Urothelium cell line (cell line): ENCODE measurements around the gene CCND1.

Experiments
- DNase-seq: peaks from one replicate; pipeline ENCODE4 v3.0.0; 2011; ENCODE audit warnings: low spot score, mixed read lengths
- FAIRE-seq: peaks from 2 replicates; lab custom pipeline; 2011; peaks lifted over from hg19 to GRCh38; lab: Jason Lieb, UNC

The CCND1 gene

DNA sequence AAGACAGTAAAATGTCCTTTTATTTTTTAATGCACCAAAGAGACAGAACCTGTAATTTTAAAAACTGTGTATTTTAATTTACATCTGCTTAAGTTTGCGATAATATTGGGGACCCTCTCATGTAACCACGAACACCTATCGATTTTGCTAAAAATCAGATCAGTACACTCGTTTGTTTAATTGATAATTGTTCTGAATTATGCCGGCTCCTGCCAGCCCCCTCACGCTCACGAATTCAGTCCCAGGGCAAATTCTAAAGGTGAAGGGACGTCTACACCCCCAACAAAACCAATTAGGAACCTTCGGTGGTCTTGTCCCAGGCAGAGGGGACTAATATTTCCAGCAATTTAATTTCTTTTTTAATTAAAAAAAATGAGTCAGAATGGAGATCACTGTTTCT lies 1.1 kb upstream of the CCND1 start:
- DNase-seq (no peak), FAIRE-seq (no peak)

GRCh38 chr11:69640260-69640994 lies 529 bp upstream of the CCND1 start:
- no peak for DNase-seq
- FAIRE-seq, result no peak

- no peak for DNase-seq
- no peak for FAIRE-seq
Observed at GRCh38 chr11:69641681-69642548, 959 bp downstream of the CCND1 start.

DNA sequence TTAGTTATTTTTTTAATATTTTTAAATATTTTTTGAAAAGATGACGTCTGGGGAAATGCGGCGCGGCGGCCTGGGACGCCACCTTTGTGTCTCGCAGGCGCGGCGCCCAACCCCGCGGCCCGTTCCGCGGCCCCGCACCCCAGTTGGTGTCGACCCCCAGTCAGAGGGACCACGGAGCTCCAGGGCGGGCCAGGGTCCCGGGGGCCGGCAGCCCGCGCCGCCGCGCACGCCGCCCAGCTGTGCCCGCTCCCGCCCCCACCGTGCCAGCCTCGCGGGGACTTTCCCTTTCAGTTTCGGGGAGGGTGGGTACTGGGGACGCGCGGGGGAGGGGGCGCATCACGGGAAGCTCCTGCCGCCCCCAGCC lies 1.6 kb downstream of the CCND1 start:
- DNase-seq (no peak), FAIRE-seq (no peak)

- peak; percentile 83 for DNase-seq
- FAIRE-seq, result no peak
Observed at GRCh38 chr11:69642913-69643632, 2.1 kb downstream of the CCND1 start.

DNA sequence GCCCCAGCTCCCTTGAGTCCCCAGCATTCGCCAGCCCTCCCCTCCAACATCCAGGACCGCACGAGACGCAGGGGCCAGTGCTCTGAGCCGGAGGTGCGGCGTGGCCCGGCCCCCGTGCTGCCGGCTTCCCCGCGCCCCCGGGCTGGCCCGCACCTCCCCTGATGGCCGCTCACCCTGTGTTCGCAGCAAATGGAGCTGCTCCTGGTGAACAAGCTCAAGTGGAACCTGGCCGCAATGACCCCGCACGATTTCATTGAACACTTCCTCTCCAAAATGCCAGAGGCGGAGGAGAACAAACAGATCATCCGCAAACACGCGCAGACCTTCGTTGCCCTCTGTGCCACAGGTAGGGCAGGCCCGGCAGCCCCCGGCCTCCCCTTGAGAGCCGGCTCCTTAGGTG lies 2.7 kb downstream of the CCND1 start:
- no peak for FAIRE-seq
- DNase-seq, result no peak

DNA sequence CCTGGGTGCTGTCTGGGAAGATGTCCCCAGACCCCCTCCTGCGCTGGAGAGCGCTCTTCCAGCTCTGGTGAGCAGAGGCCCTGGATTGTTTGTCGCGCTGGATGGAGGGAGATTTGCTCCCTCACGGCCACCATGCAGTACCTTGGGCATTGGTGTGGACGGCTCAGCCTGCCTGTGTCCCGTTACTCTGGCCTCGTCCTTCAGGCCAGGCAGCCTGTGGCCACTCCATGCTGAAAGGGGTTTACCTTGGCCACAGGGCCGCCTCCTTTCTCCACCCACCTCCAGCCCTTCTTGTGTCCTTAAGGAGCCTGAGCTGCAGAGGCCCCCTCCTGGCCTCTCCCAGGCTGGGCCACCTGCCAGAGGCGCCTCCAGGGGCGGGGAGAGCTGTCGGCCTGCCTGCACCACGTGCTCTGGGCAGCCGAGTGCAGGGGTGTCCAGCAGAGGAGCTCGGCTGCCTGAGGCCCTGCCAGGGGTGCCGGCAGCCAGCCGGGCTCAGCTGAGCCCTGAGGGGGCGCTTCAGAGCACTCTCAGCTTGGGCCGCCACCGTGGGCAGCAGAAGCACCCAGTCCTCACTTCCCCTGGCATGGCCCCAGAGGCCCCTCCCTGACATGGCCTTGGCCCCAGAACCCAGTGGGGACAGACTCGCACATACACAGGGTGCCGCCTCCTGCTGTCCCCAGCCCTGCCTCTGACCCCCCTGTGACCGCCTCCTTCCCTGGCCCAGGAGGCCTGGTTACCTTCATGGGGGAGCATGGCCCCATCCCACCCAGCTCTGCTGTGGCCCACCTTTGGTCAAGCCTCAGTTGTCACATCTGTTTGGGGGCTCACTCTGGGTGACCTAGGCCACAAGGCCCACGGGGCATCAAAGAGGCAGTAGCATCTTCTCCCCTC lies 3.4 kb downstream of the CCND1 start:
- DNase-seq, result peak; percentile 71
- FAIRE-seq, result no peak

DNA sequence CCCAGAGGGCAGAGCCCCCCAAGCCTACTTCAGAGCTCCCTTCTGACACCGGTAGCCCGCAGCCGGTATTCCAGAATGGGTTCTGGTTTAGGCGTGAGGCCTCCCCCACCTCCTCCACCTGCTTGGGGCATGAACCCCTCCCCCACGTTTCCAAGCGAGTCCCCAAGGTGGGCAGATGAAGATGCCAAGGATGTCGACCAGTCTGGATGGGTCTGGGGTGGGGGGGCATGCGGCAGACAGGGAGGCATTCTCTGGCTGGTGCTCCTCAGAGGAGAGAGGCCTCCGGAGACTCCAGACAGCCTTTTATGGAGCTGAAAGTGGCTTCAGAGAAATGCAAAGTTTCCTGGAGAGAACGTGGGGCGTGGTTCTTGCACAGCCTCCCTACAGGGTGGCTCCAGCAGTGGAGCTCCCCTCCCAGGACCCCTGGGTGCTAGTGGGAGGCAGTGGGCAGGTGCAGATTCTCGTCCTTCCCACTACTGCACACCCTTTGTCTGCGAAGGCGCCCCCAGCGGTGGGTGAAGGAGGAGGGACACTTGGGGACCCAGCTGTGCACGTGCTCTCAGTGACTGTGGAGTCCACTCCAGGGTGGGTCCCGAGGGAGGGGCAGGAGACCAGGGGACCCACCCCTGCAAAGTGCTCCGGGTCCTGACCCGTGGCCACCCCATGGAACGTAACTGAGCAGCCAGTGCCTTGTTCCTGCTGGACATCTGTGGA lies 4.2 kb downstream of the CCND1 start:
- FAIRE-seq (no peak), DNase-seq (no peak)

DNA sequence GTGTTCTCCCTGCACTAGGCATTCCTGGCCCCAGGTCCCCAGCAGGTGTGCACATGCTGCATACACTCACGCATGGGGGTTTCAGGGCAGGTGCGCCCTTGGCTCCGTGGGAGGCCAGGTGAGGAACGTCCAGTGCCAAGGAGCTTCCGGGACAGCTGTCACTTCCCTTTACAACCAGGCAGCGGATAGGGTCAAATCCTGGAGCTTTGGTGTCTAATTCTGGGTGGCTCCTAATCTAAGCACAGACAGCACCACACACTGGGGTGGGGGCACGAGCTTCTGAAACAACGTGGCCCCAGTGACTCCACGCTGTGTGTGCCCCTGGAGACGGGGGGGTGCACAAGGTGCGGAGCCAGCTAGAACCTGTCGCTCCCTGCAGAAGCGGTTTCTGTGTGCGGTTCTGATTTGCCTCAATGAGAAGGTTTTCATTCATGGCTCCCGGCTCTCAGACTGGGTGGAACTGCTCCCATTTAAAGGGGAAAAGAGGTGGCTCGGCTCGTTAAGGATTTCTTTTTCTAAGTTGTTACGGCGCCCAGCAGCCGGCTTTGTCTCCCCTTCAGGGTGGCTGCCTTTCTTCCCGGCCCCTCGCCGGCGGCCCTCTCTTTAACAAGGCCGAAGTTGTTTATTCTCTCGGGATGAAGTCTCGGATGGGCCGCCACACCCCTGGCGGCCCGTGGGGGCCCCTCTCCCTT lies 5.0 kb downstream of the CCND1 start:
- FAIRE-seq, result no peak
- no peak for DNase-seq

DNA sequence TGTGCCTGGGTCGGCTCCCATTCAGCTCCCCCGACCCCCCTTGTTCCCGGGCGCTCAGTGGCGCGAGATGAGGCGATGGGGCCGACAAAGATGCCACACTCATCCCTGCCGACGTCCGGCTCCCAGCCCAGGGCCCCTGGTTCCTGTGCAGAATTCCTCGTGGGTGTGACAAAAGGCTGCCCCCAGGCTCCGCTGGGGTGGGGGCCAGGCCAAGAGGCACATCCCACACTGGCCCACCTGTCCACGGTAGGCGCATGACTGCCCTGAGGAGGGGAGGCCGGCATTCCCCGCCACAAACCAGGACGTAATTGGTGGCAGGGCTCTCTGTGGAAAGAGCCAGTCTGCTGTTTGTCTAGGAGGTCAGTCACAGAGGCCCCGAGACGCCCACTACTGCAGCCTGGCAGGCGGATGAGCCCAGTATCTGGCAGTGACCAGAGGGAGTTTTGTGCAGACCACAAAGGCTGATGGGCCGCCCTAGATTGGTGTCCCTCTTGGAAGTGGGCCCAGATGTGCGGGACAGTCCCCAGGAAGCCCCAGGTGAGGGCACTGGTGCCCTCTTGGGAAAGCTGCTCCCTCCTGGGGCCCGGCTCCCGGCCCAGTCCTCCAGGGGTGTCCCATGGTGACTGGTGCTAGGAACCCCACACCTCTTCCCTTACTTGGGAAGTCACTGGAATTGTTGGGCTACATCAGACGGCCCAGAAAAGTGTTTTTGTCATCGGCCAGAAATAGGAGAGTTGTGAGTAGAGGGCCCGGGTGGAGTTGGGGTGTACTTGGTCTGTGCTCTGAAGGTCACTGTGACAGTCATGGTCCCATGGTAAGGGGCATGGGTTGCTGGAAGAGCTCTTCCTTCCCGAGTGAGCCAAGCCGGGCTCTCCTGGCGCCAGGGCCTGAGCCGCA lies 5.8 kb downstream of the CCND1 start:
- DNase-seq (no peak), FAIRE-seq (no peak)

DNA sequence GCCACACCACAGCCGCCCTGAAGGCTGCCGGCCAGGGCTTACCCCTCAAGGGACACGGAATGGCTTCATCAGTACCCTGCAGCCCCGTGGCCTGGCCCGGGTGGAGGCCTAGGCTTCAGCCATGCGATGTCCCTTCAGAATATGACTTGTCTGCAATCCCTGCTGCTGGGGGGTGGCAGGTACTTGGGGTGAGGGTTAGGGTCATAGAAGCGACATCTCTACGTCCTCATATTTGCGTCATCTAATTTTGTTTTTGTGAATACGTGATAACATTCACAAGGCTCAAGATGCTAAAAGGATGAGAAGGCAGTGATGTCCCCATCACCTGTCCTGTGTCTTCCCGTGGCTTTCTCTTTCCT lies 6.4 kb downstream of the CCND1 start:
- DNase-seq (no peak), FAIRE-seq (no peak)

- FAIRE-seq (no peak), DNase-seq (no peak)
Observed at GRCh38 chr11:69647761-69648497, 7.0 kb downstream of the CCND1 start.

DNA sequence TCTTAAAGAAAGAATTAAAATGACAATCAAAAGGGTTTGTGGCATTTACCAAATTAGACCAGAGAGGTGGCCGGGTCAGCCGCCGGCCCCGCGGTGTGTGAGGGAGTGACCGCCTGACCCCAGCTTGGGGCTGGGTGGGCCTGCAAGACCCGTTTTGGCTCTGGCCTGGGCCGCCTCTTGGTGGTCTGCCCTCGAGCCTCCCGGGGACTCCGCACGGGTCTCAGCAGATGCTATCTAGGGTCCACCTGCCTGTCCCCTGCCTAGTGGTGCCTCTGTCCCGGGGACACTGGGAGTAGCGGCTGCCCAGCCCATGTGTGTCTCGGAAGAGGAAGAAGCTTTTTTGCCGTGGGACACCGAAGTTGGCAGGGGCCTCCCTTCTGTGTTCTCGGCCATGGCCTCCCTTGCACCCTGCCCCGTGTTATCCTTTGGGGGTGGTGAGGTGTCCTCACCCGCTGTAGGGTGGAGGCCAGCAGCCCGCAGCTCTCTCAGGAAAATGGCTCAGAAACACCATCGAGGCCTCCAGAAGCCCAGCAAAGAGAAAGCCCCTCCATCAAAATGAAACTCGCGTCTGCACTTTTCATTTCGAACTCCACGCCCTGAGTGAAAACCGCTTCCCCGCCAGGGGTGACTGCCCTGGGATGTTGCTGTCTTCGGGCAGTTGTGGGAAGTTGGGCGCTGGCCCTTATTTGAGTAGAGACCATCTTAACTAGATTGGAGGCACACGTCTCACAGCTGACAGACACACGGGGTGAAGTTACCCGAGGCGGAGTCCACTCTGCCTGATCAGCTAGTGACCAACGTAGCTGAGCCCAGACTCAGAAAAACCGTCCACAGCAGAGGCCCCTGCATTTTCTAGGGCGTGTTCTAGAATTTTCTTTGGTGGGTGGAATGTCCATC lies 8.0 kb downstream of the CCND1 start:
- DNase-seq (no peak), FAIRE-seq (no peak)

GRCh38 chr11:69649576-69649900 lies 8.6 kb downstream of the CCND1 start:
- no peak for FAIRE-seq
- no peak for DNase-seq

DNA sequence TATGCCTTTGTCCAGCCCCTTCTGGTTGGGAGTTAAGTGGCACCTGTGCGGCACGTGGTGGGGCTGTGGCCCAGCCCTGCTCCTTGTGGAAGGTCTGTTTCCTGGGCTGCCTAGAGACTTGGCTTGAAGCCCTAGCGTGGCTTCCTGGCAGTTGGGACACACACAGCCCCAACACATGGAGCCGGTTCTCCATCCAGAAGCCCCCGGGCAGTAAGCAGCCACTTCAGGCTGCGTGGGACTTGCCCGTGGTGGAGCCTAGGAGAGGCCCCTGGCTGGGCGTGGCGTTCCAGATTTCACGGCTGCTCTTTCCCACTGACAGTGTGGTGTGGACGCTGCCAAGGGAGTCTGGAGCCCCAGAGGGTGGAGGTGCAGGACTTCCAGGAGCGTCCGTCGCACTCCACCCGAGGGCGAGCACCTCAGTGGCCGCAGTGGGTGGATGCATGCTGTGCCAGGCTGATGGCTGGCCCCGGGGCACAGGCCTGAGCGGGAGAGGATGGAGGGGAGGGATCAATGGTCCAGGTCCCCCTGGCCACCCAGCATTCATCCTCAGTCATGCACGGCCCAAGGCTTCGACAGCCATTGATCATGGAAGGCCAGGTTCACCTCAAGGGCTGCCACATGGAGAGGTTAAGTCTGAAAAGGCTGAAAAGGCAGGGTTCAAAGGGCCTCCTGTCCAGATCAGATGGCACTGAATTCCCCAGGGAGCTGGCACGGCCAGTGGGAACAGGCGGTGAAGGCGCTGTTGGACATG lies 9.3 kb downstream of the CCND1 start:
- FAIRE-seq, result no peak

GRCh38 chr11:69650832-69651344 lies 9.9 kb downstream of the CCND1 start:
- DNase-seq (no peak), FAIRE-seq (no peak)

More for the DNA sequence above, 9.3 kb downstream of the CCND1 start:
- DNase-seq, result no peak
